Keratinocyte (primary cell): ENCODE data around the gene COLGALT1.

Source experiments
- CTCF ChIP-seq, 3 experiments: IDR thresholded peaks in 1 of 3; conservative IDR thresholded peaks in 1 of 3; optimal IDR thresholded peaks in 1 of 3; 2 replicates in 2 of 3; 3 replicates in 1 of 3; pipeline versions ENCODE3 to v1.5.1; 2011; ENCODE audit warnings: low read length in 3 of 3, mild to moderate bottlenecking in 3 of 3, moderate library complexity in 2 of 3, control low read depth in 1 of 3, inconsistent platforms in 1 of 3; ENCODE audit not compliant: insufficient read depth in 2 of 3; ENCODE audit errors: extremely low read depth in 1 of 3
- EZH2 ChIP-seq: IDR thresholded peaks from one replicate; pipeline ENCODE4 v1.6.1; 2012; ENCODE audit warnings: inconsistent platforms, mild to moderate bottlenecking, low read length, moderate library complexity

GRCh38 chr19:17598953-17599352 lies 43.5 kb downstream of the COLGALT1 start:
- TF ChIP-seq EZH2 = no peak
- TF ChIP-seq CTCF (optimal IDR thresholded peaks at IDR 0.05 in 1 of 3, IDR thresholded peaks at IDR 0.05 in 1 of 3, conservative IDR thresholded peaks at IDR 0.05 in 1 of 3; ENCODE audit: extremely low read depth in 1 of 3, insufficient read depth in 2 of 3, low read length in 3 of 3) = no peak
